GM12878 (cell line): ENCODE results near the gene CDCA8. TPM values are rescaled to one million over a fixed set of nuclear protein-coding genes. Genes with fewer than 3 reads are reported as not detected.

Source experiments
- ATAC-seq: fragments of 200-7000 bp; cut with Tn5 transposase; 3 replicates; pipeline ENCODE4 v1.9.1; 2020; ENCODE audit warnings: mild to moderate bottlenecking, moderate library complexity
- BruUV-seq: library from RNA; stranded (reverse); fragments of 400-500 nt; replicated peaks from 2 replicates; lab custom pipeline; 2021; lab: Mats Ljungman, UMichigan
- CTCF ChIA-PET: fragments of 300-600 bp; sonication (Branson Sonifier 250); formaldehyde crosslinking; extraction: SDS; loops from one replicate; lab custom pipeline; 2021; ENCODE audit warnings: inconsistent platforms; lab: Yijun Ruan, JAX
- POLR2A ChIA-PET: fragments of 350-600 bp; formaldehyde crosslinking; extraction: SDS; loops from one replicate; lab custom pipeline; 2021; ENCODE audit warnings: inconsistent platforms; lab: Charles Lee
- RAD21 ChIA-PET: fragments of 300-600 bp; sonication (Branson Sonifier 250); formaldehyde crosslinking; loops from one replicate; lab custom pipeline; 2023; ENCODE audit warnings: antibody characterized with exemption; ENCODE audit not compliant: unreplicated experiment; lab: Charles Lee
- SMC1A ChIA-PET: fragments of 300-600 bp; sonication (Branson Sonifier 250); formaldehyde crosslinking; loops from one replicate; lab custom pipeline; 2023; ENCODE audit not compliant: unreplicated experiment, uncharacterized antibody; lab: Charles Lee
- DNase-seq: peaks from one replicate; pipeline ENCODE4 v3.0.0-alpha.2; 2011; ENCODE audit warnings: low read depth, low spot score
- FAIRE-seq: peaks from 3 replicates; lab custom pipeline; 2011; peaks lifted over from hg19 to GRCh38; lab: Jason Lieb, UNC
- H2AFZ ChIP-seq: 2 replicates; pipeline ENCODE4 v1.6.0; 2011; ENCODE audit warnings: low read depth, low read length, control low read depth; ENCODE audit not compliant: control insufficient read depth
- H3K27ac ChIP-seq: 2 replicates; pipeline ENCODE4 v1.5.1; 2011; ENCODE audit warnings: control low read depth; ENCODE audit not compliant: control insufficient read depth, insufficient read depth
- H3K27me3 ChIP-seq, 2 experiments: replicated peaks in 1 of 2; 2 replicates each; pipeline versions ENCODE4 v1.6.0 to v1.6.1; 2011; ENCODE audit warnings: low read length in 1 of 2; ENCODE audit not compliant: control insufficient read depth in 2 of 2, insufficient read depth in 2 of 2
- H3K36me3 ChIP-seq, 2 experiments: 2 replicates each; pipeline ENCODE4 v1.5.1; 2011; ENCODE audit warnings: low read length in 1 of 2; ENCODE audit not compliant: control insufficient read depth in 2 of 2, insufficient read depth in 2 of 2
- H3K4me1 ChIP-seq: 2 replicates; pipeline ENCODE4 v1.6.1; 2011; ENCODE audit warnings: mild to moderate bottlenecking, low read length, moderate library complexity, mixed read lengths; ENCODE audit not compliant: control insufficient read depth, insufficient read depth
- H3K4me2 ChIP-seq: 2 replicates; pipeline ENCODE4 v1.6.0; 2011; ENCODE audit warnings: control low read depth; ENCODE audit not compliant: control insufficient read depth, insufficient read depth
- H3K4me3 ChIP-seq: fragments of 200-600 bp; sonication (generic); 2 replicates; pipeline ENCODE4 v1.5.1; 2016
- H3K79me2 ChIP-seq: 2 replicates; pipeline ENCODE4 v1.6.0; 2011; ENCODE audit warnings: low read length; ENCODE audit not compliant: control insufficient read depth, insufficient read depth
- H3K9ac ChIP-seq: 2 replicates; pipeline ENCODE4 v1.8.0; 2011; ENCODE audit warnings: low read length, control low read depth, mixed read lengths; ENCODE audit not compliant: control insufficient read depth, insufficient read depth
- H3K9me3 ChIP-seq: replicated peaks from 3 replicates; pipeline ENCODE4 v1.5.1; 2011; ENCODE audit warnings: mild to moderate bottlenecking, low read length; ENCODE audit not compliant: control insufficient read depth, insufficient read depth
- H4K20me1 ChIP-seq: 2 replicates; pipeline ENCODE4 v1.6.0; 2011; ENCODE audit not compliant: control insufficient read depth, insufficient read depth
- BMI1 ChIP-seq: fragments of 450-650 bp; IDR thresholded peaks from 2 replicates; pipeline ENCODE4 v1.6.1; 2016; ENCODE audit warnings: mild to moderate bottlenecking, moderate library complexity, borderline replicate concordance
- JUND ChIP-seq: IDR thresholded peaks from 2 replicates; pipeline ENCODE4 v1.6.1; 2012; ENCODE audit warnings: low read depth, mild to moderate bottlenecking, low read length, improper control_type of control experiment, moderate library complexity
- NFYB ChIP-seq: IDR thresholded peaks from 2 replicates; pipeline ENCODE4 v1.6.1; 2011; ENCODE audit warnings: low read depth, mild to moderate bottlenecking, low read length, improper control_type of control experiment, moderate library complexity; ENCODE audit not compliant: insufficient read depth
- NR2F1 ChIP-seq: fragments of 450-650 bp; conservative IDR thresholded peaks from 2 replicates; pipeline ENCODE4 v1.6.1; 2017; ENCODE audit warnings: mild to moderate bottlenecking
- STAT1 ChIP-seq: fragments of 450-650 bp; conservative IDR thresholded peaks from 2 replicates; pipeline ENCODE4 v1.6.1; 2014; ENCODE audit warnings: antibody characterized with exemption, mild to moderate bottlenecking
- STAT3 ChIP-seq: IDR thresholded peaks from 2 replicates; pipeline ENCODE4 v1.6.1; 2011; ENCODE audit warnings: low read depth, low read length, improper control_type of control experiment
- SUPT20H ChIP-seq: IDR thresholded peaks from 2 replicates; pipeline ENCODE4 v1.6.1; 2011; ENCODE audit warnings: low read depth, mild to moderate bottlenecking, low read length, moderate library complexity, borderline replicate concordance; ENCODE audit not compliant: control insufficient read depth
- TCF7 ChIP-seq: IDR thresholded peaks from 2 replicates; pipeline ENCODE4 v1.6.1; 2014; ENCODE audit warnings: antibody characterized with exemption, borderline replicate concordance
- WGBS: methylation state at CpG from one replicate; pipeline ENCODE4 v1.1.6; 2016; ENCODE audit warnings: low lambda C conversion rate; ENCODE audit not compliant: insufficient replicate concordance, insufficient coverage; ENCODE audit errors: missing lambda C conversion rate; 5-methylcytosine and 5-hydroxymethylcytosine counted together
- in situ Hi-C: fragments of 300-500 bp; cut with MboI; formaldehyde crosslinking; loops from 9 replicates; pipeline ENCODE4 v1.14.3; 2018; ENCODE audit warnings: mixed read lengths
- intact Hi-C: fragments of 100-400 bp; cut with micrococcal nuclease; formaldehyde crosslinking; loops from one replicate; pipeline ENCODE4 v1.14.2; 2022; ENCODE audit not compliant: unreplicated experiment
- polyA plus RNA-seq, 11 experiments: library from polyadenylated mRNA; depleted of rRNA in 4 of 11; unstranded in 6 of 11; stranded (reverse) in 5 of 11; fragments of >200 nt; fragmentation: Nextera tagmentation in 4 of 11; fragmentation: Illumina TruSeq in 1 of 11; extraction: Ambion mirVana in 4 of 11; extraction: Trizol in 1 of 11; gene quantifications; 1 replicate in 1 of 11; 2 replicates in 10 of 11; pipeline versions ENCODE4 v1.2.1 to v1.2.3, GENCODE V29; 2011 to 2016; ENCODE audit warnings: inconsistent platforms in 2 of 11, missing spikeins in 2 of 11, low read depth in 1 of 11
- total RNA-seq, 4 experiments: library from RNA; depleted of rRNA in 3 of 4; stranded (reverse); fragments of >200 nt in 3 of 4; fragmentation: Illumina TruSeq in 1 of 4; extraction: Trizol in 1 of 4; gene quantifications; 2 replicates each; pipeline versions ENCODE4 v1.2.1 to v1.2.3, GENCODE V29; 2013 to 2021
- TF ChIP-seq, protein P1 (sequence below): fragments of 450-650 bp; IDR thresholded peaks from 2 replicates; pipeline ENCODE4 v1.6.1; 2018; ENCODE audit warnings: borderline replicate concordance, mild to moderate bottlenecking; ENCODE audit not compliant: partially characterized antibody
- TF ChIP-seq, protein P2 (sequence below): fragments of 450-650 bp; IDR thresholded peaks from 2 replicates; pipeline ENCODE4 v1.6.1; 2017; ENCODE audit warnings: mild to moderate bottlenecking
- TF ChIP-seq, protein P3 (sequence below): IDR thresholded peaks from 2 replicates; pipeline ENCODE4 v1.6.1; 2012; ENCODE audit warnings: improper control_type of control experiment, low read depth, low read length; ENCODE audit not compliant: insufficient replicate concordance

Gene CDCA8
- total and polyA plus RNA-seq, 10 of the 15 experiments (the other 5 are each of a cell fraction or from before 2014, with no cell fraction given) = 21.3 to 98.1 (median 61.4) TPM

DNA sequence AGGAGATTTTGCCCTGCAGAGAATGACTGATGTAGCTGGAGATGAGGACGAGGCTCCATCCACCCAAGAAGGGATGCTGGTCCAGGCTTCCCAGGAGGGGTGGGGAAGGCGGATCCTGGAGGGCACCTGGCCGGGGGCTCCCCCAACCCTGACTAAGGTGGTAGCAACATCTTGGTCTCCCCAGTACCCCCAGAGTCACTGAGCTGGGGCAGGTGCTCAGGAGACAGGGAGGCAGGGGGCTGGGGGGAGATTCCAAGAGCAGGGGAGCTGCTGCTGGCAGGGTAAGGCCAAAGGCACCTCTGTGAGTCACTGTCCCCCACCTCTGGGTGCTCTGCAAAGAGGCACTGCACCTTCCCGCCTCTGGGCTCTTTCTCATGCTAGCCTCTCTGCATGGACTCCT lies 24.0 kb downstream of the CDCA8 start:
- intact Hi-C loops (no loop called here), in situ Hi-C loops (no loop called here)
- CTCF ChIA-PET = no interaction called here
- H4K20me1 ChIP-seq = no peaks in the 10 kb centered on the region
- H3K9me3 ChIP-seq = no peaks in the 10 kb centered on the region
- no peak overlapping the region for H2AFZ ChIP-seq
- DNase-seq (no peak), ATAC-seq (no peak; the same call in 2 of the 3 replicates), FAIRE-seq (no peak)
- SMC1A ChIA-PET = interaction anchor here (0.6 kb wide), 1 partner anchor 1338 kb away, joined by 4 read pairs; no protein-coding TSS in a partner anchor
- H3K27me3 ChIP-seq = no peaks in the 10 kb centered on the region
- RAD21 ChIA-PET = no interaction called here
- no peak overlapping the region for H3K4me3 ChIP-seq
- H3K79me2 ChIP-seq = no peaks in the 10 kb centered on the region
- BruUV-seq = no TSS peak
- H3K27ac ChIP-seq = no peak overlapping the region
- H3K9ac ChIP-seq = no peak overlapping the region
- no peaks in the 10 kb centered on the region for H3K4me1 ChIP-seq
- POLR2A ChIA-PET = no interaction called here
- H3K36me3 ChIP-seq = no peaks in the 10 kb centered on the region; a peak in 1 of 4 replicates
- no peak overlapping the region for H3K4me2 ChIP-seq
- 19% methylated on average over 3 of the region's 4 CpGs for WGBS
- TF ChIP-seq, protein P1, sequence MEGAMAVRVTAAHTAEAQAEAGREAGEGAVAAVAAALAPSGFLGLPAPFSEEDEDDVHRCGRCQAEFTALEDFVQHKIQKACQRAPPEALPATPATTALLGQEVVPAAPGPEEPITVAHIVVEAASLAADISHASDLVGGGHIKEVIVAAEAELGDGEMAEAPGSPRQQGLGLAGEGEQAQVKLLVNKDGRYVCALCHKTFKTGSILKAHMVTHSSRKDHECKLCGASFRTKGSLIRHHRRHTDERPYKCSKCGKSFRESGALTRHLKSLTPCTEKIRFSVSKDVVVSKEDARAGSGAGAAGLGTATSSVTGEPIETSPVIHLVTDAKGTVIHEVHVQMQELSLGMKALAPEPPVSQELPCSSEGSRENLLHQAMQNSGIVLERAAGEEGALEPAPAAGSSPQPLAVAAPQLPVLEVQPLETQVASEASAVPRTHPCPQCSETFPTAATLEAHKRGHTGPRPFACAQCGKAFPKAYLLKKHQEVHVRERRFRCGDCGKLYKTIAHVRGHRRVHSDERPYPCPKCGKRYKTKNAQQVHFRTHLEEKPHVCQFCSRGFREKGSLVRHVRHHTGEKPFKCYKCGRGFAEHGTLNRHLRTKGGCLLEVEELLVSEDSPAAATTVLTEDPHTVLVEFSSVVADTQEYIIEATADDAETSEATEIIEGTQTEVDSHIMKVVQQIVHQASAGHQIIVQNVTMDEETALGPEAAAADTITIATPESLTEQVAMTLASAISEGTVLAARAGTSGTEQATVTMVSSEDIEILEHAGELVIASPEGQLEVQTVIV = no peak
- no peak for TF ChIP-seq SUPT20H
- TF ChIP-seq JUND = no peak
- TF ChIP-seq NFYB = no peak
- no peak for TF ChIP-seq TCF7
- no peak for TF ChIP-seq BMI1
- no peak for TF ChIP-seq STAT3
- TF ChIP-seq NR2F1 = no peak
- TF ChIP-seq, protein P2, sequence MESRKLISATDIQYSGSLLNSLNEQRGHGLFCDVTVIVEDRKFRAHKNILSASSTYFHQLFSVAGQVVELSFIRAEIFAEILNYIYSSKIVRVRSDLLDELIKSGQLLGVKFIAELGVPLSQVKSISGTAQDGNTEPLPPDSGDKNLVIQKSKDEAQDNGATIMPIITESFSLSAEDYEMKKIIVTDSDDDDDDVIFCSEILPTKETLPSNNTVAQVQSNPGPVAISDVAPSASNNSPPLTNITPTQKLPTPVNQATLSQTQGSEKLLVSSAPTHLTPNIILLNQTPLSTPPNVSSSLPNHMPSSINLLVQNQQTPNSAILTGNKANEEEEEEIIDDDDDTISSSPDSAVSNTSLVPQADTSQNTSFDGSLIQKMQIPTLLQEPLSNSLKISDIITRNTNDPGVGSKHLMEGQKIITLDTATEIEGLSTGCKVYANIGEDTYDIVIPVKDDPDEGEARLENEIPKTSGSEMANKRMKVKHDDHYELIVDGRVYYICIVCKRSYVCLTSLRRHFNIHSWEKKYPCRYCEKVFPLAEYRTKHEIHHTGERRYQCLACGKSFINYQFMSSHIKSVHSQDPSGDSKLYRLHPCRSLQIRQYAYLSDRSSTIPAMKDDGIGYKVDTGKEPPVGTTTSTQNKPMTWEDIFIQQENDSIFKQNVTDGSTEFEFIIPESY = no peak
- TF ChIP-seq STAT1 = no peak
- TF ChIP-seq, protein P3, sequence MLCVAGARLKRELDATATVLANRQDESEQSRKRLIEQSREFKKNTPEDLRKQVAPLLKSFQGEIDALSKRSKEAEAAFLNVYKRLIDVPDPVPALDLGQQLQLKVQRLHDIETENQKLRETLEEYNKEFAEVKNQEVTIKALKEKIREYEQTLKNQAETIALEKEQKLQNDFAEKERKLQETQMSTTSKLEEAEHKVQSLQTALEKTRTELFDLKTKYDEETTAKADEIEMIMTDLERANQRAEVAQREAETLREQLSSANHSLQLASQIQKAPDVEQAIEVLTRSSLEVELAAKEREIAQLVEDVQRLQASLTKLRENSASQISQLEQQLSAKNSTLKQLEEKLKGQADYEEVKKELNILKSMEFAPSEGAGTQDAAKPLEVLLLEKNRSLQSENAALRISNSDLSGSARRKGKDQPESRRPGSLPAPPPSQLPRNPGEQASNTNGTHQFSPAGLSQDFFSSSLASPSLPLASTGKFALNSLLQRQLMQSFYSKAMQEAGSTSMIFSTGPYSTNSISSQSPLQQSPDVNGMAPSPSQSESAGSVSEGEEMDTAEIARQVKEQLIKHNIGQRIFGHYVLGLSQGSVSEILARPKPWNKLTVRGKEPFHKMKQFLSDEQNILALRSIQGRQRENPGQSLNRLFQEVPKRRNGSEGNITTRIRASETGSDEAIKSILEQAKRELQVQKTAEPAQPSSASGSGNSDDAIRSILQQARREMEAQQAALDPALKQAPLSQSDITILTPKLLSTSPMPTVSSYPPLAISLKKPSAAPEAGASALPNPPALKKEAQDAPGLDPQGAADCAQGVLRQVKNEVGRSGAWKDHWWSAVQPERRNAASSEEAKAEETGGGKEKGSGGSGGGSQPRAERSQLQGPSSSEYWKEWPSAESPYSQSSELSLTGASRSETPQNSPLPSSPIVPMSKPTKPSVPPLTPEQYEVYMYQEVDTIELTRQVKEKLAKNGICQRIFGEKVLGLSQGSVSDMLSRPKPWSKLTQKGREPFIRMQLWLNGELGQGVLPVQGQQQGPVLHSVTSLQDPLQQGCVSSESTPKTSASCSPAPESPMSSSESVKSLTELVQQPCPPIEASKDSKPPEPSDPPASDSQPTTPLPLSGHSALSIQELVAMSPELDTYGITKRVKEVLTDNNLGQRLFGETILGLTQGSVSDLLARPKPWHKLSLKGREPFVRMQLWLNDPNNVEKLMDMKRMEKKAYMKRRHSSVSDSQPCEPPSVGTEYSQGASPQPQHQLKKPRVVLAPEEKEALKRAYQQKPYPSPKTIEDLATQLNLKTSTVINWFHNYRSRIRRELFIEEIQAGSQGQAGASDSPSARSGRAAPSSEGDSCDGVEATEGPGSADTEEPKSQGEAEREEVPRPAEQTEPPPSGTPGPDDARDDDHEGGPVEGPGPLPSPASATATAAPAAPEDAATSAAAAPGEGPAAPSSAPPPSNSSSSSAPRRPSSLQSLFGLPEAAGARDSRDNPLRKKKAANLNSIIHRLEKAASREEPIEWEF = no peak
